Hepatocyte (in vitro differentiated cells): Measurements from ENCODE around the gene SGF29.
"Not testable (repeated sequence)": the region's sequence is repeated elsewhere in the genome, so short reads cannot be mapped to it uniquely, and the experiment has no call there.

Source experiments
- CTCF ChIP-seq: fragments of 200-600 bp; sonication (generic); IDR thresholded peaks from 2 replicates; pipeline ENCODE4 v1.5.1; 2016; ENCODE audit warnings: antibody characterized with exemption, mild to moderate bottlenecking; ENCODE audit not compliant: poor library complexity
- EZH2 ChIP-seq: fragments of 200-600 bp; sonication (generic); IDR thresholded peaks from 2 replicates; pipeline ENCODE4 v1.6.1; 2016; ENCODE audit warnings: antibody characterized with exemption, mild to moderate bottlenecking, borderline replicate concordance
- EZH2phosphoT487 ChIP-seq: fragments of 200-600 bp; sonication (generic); IDR thresholded peaks from one replicate; pipeline ENCODE4 v1.6.1; 2018; ENCODE audit warnings: antibody characterized with exemption, mild to moderate bottlenecking, low read depth, moderate library complexity; ENCODE audit not compliant: unreplicated experiment, severe bottlenecking

DNA sequence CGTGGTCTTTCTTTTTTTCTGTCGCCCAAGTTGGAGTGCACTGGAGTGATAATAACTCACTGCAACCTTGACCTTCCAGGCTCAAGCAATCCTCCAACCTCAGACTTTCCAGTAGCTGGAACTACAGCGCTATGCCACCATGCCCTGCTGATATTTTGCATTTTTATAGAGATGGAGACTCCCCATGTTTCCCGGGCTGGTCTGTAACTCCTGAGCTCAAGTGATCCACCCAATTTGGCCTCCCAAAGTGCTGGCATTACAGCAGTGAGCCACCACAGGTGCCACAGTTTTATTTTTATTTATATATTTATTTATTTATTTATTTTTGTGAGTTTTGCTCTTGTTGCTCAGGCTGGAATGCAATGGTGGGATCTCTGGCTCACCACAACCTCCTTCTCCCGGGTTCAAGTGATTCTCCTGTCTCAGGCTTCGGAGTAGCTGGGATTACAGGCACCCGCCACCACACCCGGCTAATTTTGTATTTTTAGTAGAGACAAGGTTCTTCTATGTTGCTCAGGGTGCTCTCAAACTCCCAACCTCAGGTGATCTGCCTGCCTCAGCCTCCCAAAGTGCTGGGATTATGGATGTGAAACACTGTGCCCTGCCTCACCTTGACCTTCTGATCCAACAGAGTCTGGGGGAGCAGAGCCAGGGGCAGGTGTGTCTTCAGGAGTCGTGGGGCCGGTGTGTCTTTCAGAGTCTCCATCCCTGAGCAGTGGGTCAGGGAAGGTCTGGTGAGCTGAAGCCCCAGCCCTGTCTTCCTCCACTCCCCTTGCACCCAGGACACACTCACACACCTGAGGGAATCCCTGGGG is 54.2 kb downstream of the SGF29 start:
- not testable (repeated sequence) for TF ChIP-seq EZH2, CTCF, EZH2phosphoT487
